Breast epithelium (tissue), 4 donors: Measurements from ENCODE around the gene ZNF384. TPM values are rescaled to one million over a fixed set of nuclear protein-coding genes. Genes with fewer than 3 reads are reported as not detected.

ENCODE experiments used
- DNase-seq, 2 donors: peaks; one replicate each; pipeline ENCODE4 v3.0.0-alpha.2; 2019; ENCODE audit warnings: low spot score in 2 of 2
- H3K27ac ChIP-seq, 2 donors: fragments of 200-600 bp; sonication (generic) in 1 of 2; one replicate each; pipeline ENCODE4 v1.5.1; 2016 to 2019; ENCODE audit warnings: mild to moderate bottlenecking in 1 of 2
- H3K27me3 ChIP-seq, 2 donors: fragments of 200-600 bp; sonication (generic) in 1 of 2; one replicate each; pipeline versions ENCODE4 v1.5.1 to v1.6.0; 2017 to 2019; ENCODE audit warnings: control low read depth in 1 of 2, mild to moderate bottlenecking in 1 of 2
- H3K36me3 ChIP-seq: fragments of 200-600 bp; one replicate; pipeline ENCODE4 v1.5.1; 2019
- H3K4me1 ChIP-seq, 2 donors: fragments of 200-600 bp; sonication (generic); one replicate each; pipeline ENCODE4 v1.5.1; 2016 to 2019; ENCODE audit warnings: control low read depth in 1 of 2
- H3K4me3 ChIP-seq, 3 donors: fragments of 200-600 bp; sonication (generic); 1 replicate in 2 of 3; 2 replicates in 1 of 3; pipeline ENCODE4 v1.5.1; 2016 to 2019; ENCODE audit warnings: mild to moderate bottlenecking in 3 of 3, moderate library complexity in 2 of 3
- H3K9me3 ChIP-seq, 2 donors: fragments of 200-600 bp; sonication (generic) in 1 of 2; one replicate each; pipeline ENCODE4 v1.5.1; 2016 to 2019; ENCODE audit warnings: control low read depth in 1 of 2
- POLR2A ChIP-seq: fragments of 450-650 bp; IDR thresholded peaks from one replicate; pipeline ENCODE4 v1.6.1; 2016; ENCODE audit warnings: antibody characterized with exemption, mild to moderate bottlenecking, moderate library complexity
- POLR2AphosphoS5 ChIP-seq, 3 donors: sonication (generic); formaldehyde crosslinking; IDR thresholded peaks; one replicate each; pipeline ENCODE4 v1.6.1; 2017; ENCODE audit warnings: antibody characterized with exemption in 3 of 3
- intact Hi-C: fragments of 100-400 bp; cut with DNase I; formaldehyde crosslinking; loops from one replicate; pipeline ENCODE4 v1.15.1; 2023; ENCODE audit warnings: low total_unique reads
- total RNA-seq, 3 donors: library from RNA; depleted of rRNA; stranded (reverse); fragments of >200 nt; gene quantifications; one replicate each; pipeline ENCODE4 v1.1.0, GENCODE V29; 2016
- TF ChIP-seq, protein P1 (sequence below), 3 donors: fragments of 450-650 bp; IDR thresholded peaks; one replicate each; pipeline ENCODE4 v1.5.1; 2016 to 2017; ENCODE audit warnings: antibody characterized with exemption in 3 of 3, mild to moderate bottlenecking in 3 of 3, moderate library complexity in 3 of 3

The ZNF384 gene
- total RNA-seq, 3 donors from 2014 or later, result 34.4 to 57.0 (median 49.5) TPM

- Histone ChIP-seq H3K27ac (no peak overlapping the region), H3K4me3 (no peak overlapping the region), H3K4me1 (peaks cover 0 to 5% of the 10 kb centered on the region in 2 donors), H3K9me3 (no peaks in the 10 kb centered on the region), H3K36me3 (no peaks in the 10 kb centered on the region), H3K27me3 (peaks cover 0 to 21% of the 10 kb centered on the region in 2 donors)
- intact Hi-C loops, result no loop called here
- TF ChIP-seq POLR2A, result no peak
- TF ChIP-seq, protein P1, sequence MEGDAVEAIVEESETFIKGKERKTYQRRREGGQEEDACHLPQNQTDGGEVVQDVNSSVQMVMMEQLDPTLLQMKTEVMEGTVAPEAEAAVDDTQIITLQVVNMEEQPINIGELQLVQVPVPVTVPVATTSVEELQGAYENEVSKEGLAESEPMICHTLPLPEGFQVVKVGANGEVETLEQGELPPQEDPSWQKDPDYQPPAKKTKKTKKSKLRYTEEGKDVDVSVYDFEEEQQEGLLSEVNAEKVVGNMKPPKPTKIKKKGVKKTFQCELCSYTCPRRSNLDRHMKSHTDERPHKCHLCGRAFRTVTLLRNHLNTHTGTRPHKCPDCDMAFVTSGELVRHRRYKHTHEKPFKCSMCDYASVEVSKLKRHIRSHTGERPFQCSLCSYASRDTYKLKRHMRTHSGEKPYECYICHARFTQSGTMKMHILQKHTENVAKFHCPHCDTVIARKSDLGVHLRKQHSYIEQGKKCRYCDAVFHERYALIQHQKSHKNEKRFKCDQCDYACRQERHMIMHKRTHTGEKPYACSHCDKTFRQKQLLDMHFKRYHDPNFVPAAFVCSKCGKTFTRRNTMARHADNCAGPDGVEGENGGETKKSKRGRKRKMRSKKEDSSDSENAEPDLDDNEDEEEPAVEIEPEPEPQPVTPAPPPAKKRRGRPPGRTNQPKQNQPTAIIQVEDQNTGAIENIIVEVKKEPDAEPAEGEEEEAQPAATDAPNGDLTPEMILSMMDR (IDR thresholded peaks at IDR 0.05), result no peak
- no peak for TF ChIP-seq POLR2AphosphoS5 (IDR thresholded peaks at IDR 0.05)
- no peak for DNase-seq
These were observed 4.7 kb upstream of the ZNF384 start for GRCh38 chr12:6693832-6694355.

GRCh38 chr12:6692888-6693287 lies 3.7 kb upstream of the ZNF384 start:
- peaks cover 0 to 14% of the 10 kb centered on the region in 2 donors for H3K27me3 ChIP-seq
- H3K36me3 ChIP-seq, result no peaks in the 10 kb centered on the region
- TF ChIP-seq, protein P1 (IDR thresholded peaks at IDR 0.05), result no peak
- TF ChIP-seq POLR2AphosphoS5 (IDR thresholded peaks at IDR 0.05) (no peak), POLR2A (no peak)
- no peaks in the 10 kb centered on the region for H3K9me3 ChIP-seq
- no peak overlapping the region for H3K4me3 ChIP-seq
- no peak for DNase-seq
- intact Hi-C loops, result no loop called here
- H3K27ac ChIP-seq, result no peak overlapping the region
- H3K4me1 ChIP-seq, result peaks cover 2 to 7% of the 10 kb centered on the region in 2 donors

- DNase-seq, result no peak
- H3K27ac ChIP-seq, result no peak overlapping the region
- TF ChIP-seq POLR2A (no peak), POLR2AphosphoS5 (IDR thresholded peaks at IDR 0.05) (no peak)
- TF ChIP-seq, protein P1 (IDR thresholded peaks at IDR 0.05), result no peak
- H3K4me3 ChIP-seq, result no peak overlapping the region
- intact Hi-C loops, result no loop called here
- no peaks in the 10 kb centered on the region for H3K36me3 ChIP-seq
- peaks cover 0 to 5% of the 10 kb centered on the region in 2 donors for H3K27me3 ChIP-seq
- H3K4me1 ChIP-seq, result peaks cover 3 to 18% of the 10 kb centered on the region in 2 donors
- H3K9me3 ChIP-seq, result no peaks in the 10 kb centered on the region
These were observed 2.3 kb upstream of the ZNF384 start for GRCh38 chr12:6691473-6691872.

DNA sequence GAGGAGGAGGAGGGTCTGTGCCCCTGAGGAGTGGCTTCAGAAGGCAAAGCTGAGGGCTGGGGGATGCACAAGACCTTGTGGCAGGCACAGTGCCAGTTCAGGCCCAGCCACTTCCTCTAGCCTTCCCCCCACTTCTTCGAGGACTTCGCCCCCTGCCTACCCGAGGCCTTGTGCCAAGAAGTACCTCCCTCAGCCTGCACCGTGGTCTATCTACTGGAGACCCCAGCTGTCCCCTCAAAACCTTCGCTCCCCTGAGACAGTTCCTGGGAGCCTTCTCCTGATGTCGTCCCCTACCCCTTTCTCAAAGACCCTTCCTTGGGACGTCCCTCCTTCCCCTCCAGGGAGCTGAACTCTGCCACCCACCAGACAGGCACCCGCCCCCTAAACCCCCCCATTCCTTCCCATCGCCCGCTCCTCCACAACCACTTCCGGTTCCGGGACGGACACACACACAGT lies 604 bp downstream of the ZNF384 start:
- peak overlapping the region; percentile 80 to 99 (median 97) for H3K4me3 ChIP-seq
- H3K4me1 ChIP-seq, result peaks cover 3 to 18% of the 10 kb centered on the region in 2 donors
- H3K27me3 ChIP-seq, result no peaks in the 10 kb centered on the region
- intact Hi-C loops, result loop anchor here (2.0 kb wide), 1 partner anchor 34 kb away; no protein-coding TSS in a partner anchor
- peak overlapping the region; percentile 98 to 99 for H3K27ac ChIP-seq
- H3K36me3 ChIP-seq, result no peaks in the 10 kb centered on the region
- DNase-seq, result peak in 1 of 2 donors; percentile 26
- H3K9me3 ChIP-seq, result no peaks in the 10 kb centered on the region
- TF ChIP-seq POLR2AphosphoS5 (IDR thresholded peaks at IDR 0.05) (peak in 1 of 3 donors; percentile 15), POLR2A (no peak)

DNA sequence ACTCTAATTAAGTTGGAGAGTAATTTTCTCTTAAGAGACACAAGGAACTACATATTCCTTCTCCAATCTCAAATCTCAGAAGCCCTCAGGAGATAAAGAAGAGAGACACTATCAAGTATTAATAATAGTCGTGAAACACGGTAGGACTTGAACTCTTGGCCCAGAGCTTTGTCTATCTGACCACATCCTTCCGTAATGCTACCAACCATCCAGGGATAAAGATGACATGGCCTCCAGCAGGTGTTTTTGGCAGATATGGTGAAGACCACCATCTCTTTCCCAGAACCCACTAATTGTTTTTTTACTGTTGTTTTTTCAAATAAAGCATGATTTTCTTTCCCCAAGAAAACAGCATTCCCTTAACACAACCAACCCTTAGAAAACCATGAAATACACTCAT lies 3.4 kb downstream of the ZNF384 start:
- intact Hi-C loops, result no loop called here
- TF ChIP-seq POLR2AphosphoS5 (IDR thresholded peaks at IDR 0.05), result no peak
- no peak for TF ChIP-seq POLR2A
- TF ChIP-seq, protein P1 (IDR thresholded peaks at IDR 0.05), result no peak
- H3K27me3 ChIP-seq, result no peaks in the 10 kb centered on the region

More for the DNA sequence above, 3.4 kb downstream of the ZNF384 start:
- no peak for DNase-seq
- Histone ChIP-seq H3K9me3 (no peaks in the 10 kb centered on the region), H3K27ac (no peak overlapping the region), H3K36me3 (no peaks in the 10 kb centered on the region), H3K4me3 (no peak overlapping the region), H3K4me1 (peaks cover 3 to 18% of the 10 kb centered on the region in 2 donors)
